Neural cell (in vitro differentiated cells): ENCODE data around the gene NOP9. TPM values are rescaled to one million over a fixed set of nuclear protein-coding genes. Genes with fewer than 3 reads are reported as not detected.

ENCODE experiments used
- H2AFZ ChIP-seq: fragments of 200-600, 300-800 bp; sonication (generic), shearing (Covaris generic); 2 replicates; pipeline ENCODE4 v1.6.0; 2014; ENCODE audit warnings: low read depth, mild to moderate bottlenecking, antibody characterized with exemption, low read length, moderate library complexity
- H3F3A ChIP-seq: fragments of 200-600 bp; shearing (Covaris generic); 2 replicates; pipeline ENCODE4 v1.6.1; 2016; ENCODE audit warnings: mild to moderate bottlenecking, moderate library complexity, mixed read lengths, antibody characterized with exemption, low read length; ENCODE audit not compliant: insufficient read depth, poor library complexity, severe bottlenecking
- H3K27ac ChIP-seq: fragments of 200-600, 300-800 bp; sonication (generic), shearing (Covaris generic); 2 replicates; pipeline ENCODE4 v1.5.1; 2014; ENCODE audit warnings: mild to moderate bottlenecking, low read length, moderate library complexity
- H3K27me3 ChIP-seq: fragments of 300-800, 200-600 bp; sonication (generic), shearing (Covaris generic); 2 replicates; pipeline ENCODE4 v1.6.0; 2014; ENCODE audit warnings: mild to moderate bottlenecking, low read depth, low read length, moderate library complexity; ENCODE audit not compliant: insufficient read depth
- H3K36me3 ChIP-seq: fragments of 300-800, 200-600 bp; sonication (generic), shearing (Covaris generic); 2 replicates; pipeline ENCODE4 v1.5.1; 2014; ENCODE audit warnings: mild to moderate bottlenecking, antibody characterized with exemption, low read length, moderate library complexity; ENCODE audit not compliant: insufficient read depth
- H3K4me2 ChIP-seq: fragments of 300-800, 200-600 bp; sonication (generic), shearing (Covaris generic); 2 replicates; pipeline ENCODE4 v1.6.0; 2014; ENCODE audit warnings: mild to moderate bottlenecking, low read length
- H3K4me3 ChIP-seq: fragments of 300-800, 200-600 bp; sonication (generic), shearing (Covaris generic); 2 replicates; pipeline ENCODE4 v1.5.1; 2014; ENCODE audit warnings: mild to moderate bottlenecking, low read length, moderate library complexity
- H3K79me2 ChIP-seq: fragments of 200-600 bp; shearing (Covaris generic); replicated peaks from 2 replicates; pipeline ENCODE4 v1.6.0; 2014; ENCODE audit warnings: mild to moderate bottlenecking, low read length, moderate library complexity; ENCODE audit not compliant: insufficient read depth
- H3K9ac ChIP-seq: fragments of 300-800, 200-600 bp; sonication (generic), shearing (Covaris generic); 2 replicates; pipeline ENCODE4 v1.6.1; 2016; ENCODE audit warnings: mild to moderate bottlenecking, low read length, mixed read lengths
- H3K9me2 ChIP-seq: fragments of 200-600 bp; shearing (Covaris generic); 2 replicates; pipeline ENCODE4 v1.6.1; 2016; ENCODE audit warnings: mild to moderate bottlenecking, low read length, mixed read lengths; ENCODE audit not compliant: insufficient read depth
- H3K9me3 ChIP-seq: fragments of 200-600, 300-800 bp; sonication (generic), shearing (Covaris generic); 2 replicates; pipeline ENCODE4 v1.6.1; 2016; ENCODE audit warnings: mild to moderate bottlenecking, mixed run types, low read length, moderate library complexity, mixed read lengths
- H4K20me1 ChIP-seq: fragments of 200-600 bp; shearing (Covaris generic); 2 replicates; pipeline ENCODE4 v1.6.1; 2016; ENCODE audit warnings: mild to moderate bottlenecking, mixed run types; ENCODE audit not compliant: insufficient read depth
- CTCF ChIP-seq: fragments of 450-650 bp; IDR thresholded peaks from 2 replicates; pipeline ENCODE4 v1.5.1; 2014; ENCODE audit warnings: antibody characterized with exemption, mild to moderate bottlenecking, moderate library complexity; ENCODE audit not compliant: poor library complexity, severe bottlenecking
- EP300 ChIP-seq: fragments of 450-650 bp; conservative IDR thresholded peaks from 2 replicates; pipeline ENCODE4 v1.6.1; 2014; ENCODE audit warnings: antibody characterized with exemption, mild to moderate bottlenecking, moderate library complexity; ENCODE audit not compliant: poor library complexity, severe bottlenecking
- EZH2 ChIP-seq: fragments of 200-600, 300-800 bp; shearing (Covaris generic), sonication (generic); IDR thresholded peaks from 2 replicates; pipeline ENCODE4 v1.6.1; 2014; ENCODE audit warnings: antibody characterized with exemption, low read length, borderline replicate concordance, mild to moderate bottlenecking; ENCODE audit not compliant: insufficient read depth, poor library complexity, severe bottlenecking
- MXI1 ChIP-seq: fragments of 450-650 bp; conservative IDR thresholded peaks from 2 replicates; pipeline ENCODE4 v1.6.1; 2014; ENCODE audit warnings: antibody characterized with exemption, mild to moderate bottlenecking; ENCODE audit not compliant: poor library complexity, severe bottlenecking
- POLR2AphosphoS5 ChIP-seq: IDR thresholded peaks from 2 replicates; pipeline ENCODE4 v1.6.1; 2012
- RAD21 ChIP-seq: fragments of 450-650 bp; conservative IDR thresholded peaks from 2 replicates; pipeline ENCODE4 v1.6.1; 2014; ENCODE audit warnings: antibody characterized with exemption, mild to moderate bottlenecking, moderate library complexity
- REST ChIP-seq: IDR thresholded peaks from 2 replicates; pipeline ENCODE4 v1.6.1; 2012; ENCODE audit warnings: borderline replicate concordance
- SMC3 ChIP-seq: fragments of 450-650 bp; conservative IDR thresholded peaks from 2 replicates; pipeline ENCODE4 v1.6.1; 2014; ENCODE audit warnings: antibody characterized with exemption, mild to moderate bottlenecking, moderate library complexity; ENCODE audit not compliant: poor library complexity
- TAF1 ChIP-seq: IDR thresholded peaks from 2 replicates; pipeline ENCODE4 v1.6.1; 2012; ENCODE audit warnings: low read depth
- polyA plus RNA-seq: library from polyadenylated mRNA; depleted of rRNA; stranded (reverse); fragments of >200 nt; gene quantifications from 2 replicates; pipeline ENCODE4 v1.2.3, GENCODE V29; 2014

NOP9 gene
- polyA plus RNA-seq, 1 donor from 2014 or later = 13.0 TPM

GRCh38 chr14:24285351-24285750 lies 14.3 kb upstream of the NOP9 start:
- no peaks in the 10 kb centered on the region for H3K79me2 ChIP-seq
- no peaks in the 10 kb centered on the region for H4K20me1 ChIP-seq
- H3K4me3 ChIP-seq = no peak overlapping the region
- H3K27ac ChIP-seq = no peak overlapping the region
- no peak overlapping the region for H2AFZ ChIP-seq
- H3F3A ChIP-seq = no peaks in the 10 kb centered on the region
- H3K9ac ChIP-seq = no peak overlapping the region
- TF ChIP-seq CTCF (no peak), EP300 (no peak), SMC3 (no peak)
- no peaks in the 10 kb centered on the region for H3K27me3 ChIP-seq
- no peaks in the 10 kb centered on the region for H3K9me2 ChIP-seq
- H3K9me3 ChIP-seq = no peaks in the 10 kb centered on the region
- H3K36me3 ChIP-seq = no peaks in the 10 kb centered on the region
- H3K4me2 ChIP-seq = no peak overlapping the region

DNA sequence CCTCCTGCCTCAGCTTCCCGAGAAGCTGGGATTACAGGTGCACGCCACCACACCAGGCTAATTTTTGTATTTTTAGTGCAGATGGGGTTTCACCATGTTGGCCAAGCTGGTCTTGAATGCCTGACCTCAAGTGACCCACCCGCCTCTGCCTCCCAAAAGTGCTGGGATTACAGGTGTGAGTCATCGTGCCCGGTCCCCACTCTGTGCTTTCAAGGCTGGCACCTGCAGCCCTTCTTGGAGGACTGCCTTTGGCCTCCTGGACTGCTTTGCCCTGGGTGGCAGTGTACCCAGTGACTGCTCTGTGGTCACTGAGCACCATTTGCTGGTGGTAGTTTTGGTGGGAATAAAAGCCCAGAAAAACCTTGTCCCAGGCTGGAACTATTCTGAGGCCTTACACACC lies 12.7 kb upstream of the NOP9 start:
- H3K4me2 ChIP-seq = no peak overlapping the region
- no peak overlapping the region for H3K27ac ChIP-seq
- no peaks in the 10 kb centered on the region for H3K9me2 ChIP-seq
- no peaks in the 10 kb centered on the region for H4K20me1 ChIP-seq
- H3K36me3 ChIP-seq = no peaks in the 10 kb centered on the region
- H3K9ac ChIP-seq = no peak overlapping the region
- no peak overlapping the region for H2AFZ ChIP-seq
- H3K9me3 ChIP-seq = no peaks in the 10 kb centered on the region
- no peak overlapping the region for H3K4me3 ChIP-seq
- TF ChIP-seq RAD21 (no peak), EP300 (no peak), CTCF (no peak), EZH2 (no peak), TAF1 (no peak), POLR2AphosphoS5 (no peak), SMC3 (no peak), REST (no peak), MXI1 (no peak)
- no peaks in the 10 kb centered on the region for H3K27me3 ChIP-seq
- no peaks in the 10 kb centered on the region for H3K79me2 ChIP-seq
- no peaks in the 10 kb centered on the region for H3F3A ChIP-seq
